Measurements from ENCODE around the gene NASP. TPM values are rescaled to one million over a fixed set of nuclear protein-coding genes. Genes with fewer than 3 reads are reported as not detected.

Gene NASP
- total and polyA plus RNA-seq, 7 donors: 64.8 to 159 (median 78.4) TPM

DNA sequence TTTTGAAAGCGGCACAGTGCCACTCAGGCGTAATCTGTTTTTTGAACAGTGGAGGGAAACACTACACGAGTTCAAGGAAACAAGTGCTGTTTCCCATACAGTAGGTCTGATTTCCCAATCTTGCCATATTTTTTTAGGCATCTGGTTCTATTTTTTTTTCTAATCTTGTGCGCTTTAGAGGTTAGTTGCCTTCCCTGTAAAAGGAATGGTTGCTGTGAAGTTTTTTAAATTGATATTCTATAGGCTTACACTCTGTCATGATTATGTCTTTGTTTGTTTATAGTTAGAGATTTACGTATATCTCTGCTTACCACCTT lies 1.2 kb downstream of the NASP start:
- Histone ChIP-seq H3K4me1 (peaks cover 0 to 31% (median 23%) of the 10 kb centered on the region in 4 donors), H3K27me3 (no peaks in the 10 kb centered on the region), H3K27ac (peak overlapping the region; percentile 92 to 98 (median 94)), H3K36me3 (no peaks in the 10 kb centered on the region), H3K9me3 (no peaks in the 10 kb centered on the region), H3K4me3 (peak overlapping the region; percentile 79 to 98 (median 82))
- WGBS, 2 donors: 1 to 3% methylated on average over 5 of the region's 5 CpGs
- no peak for DNase-seq
- intact Hi-C loops (cut with DNase I): loop anchor here (2.0 to 10.0 kb wide), 2 partner anchors 100 to 570 kb away; partner anchors contain the start of genes HECTD3 and UROD
- TF ChIP-seq POLR2AphosphoS5 (IDR thresholded peaks at IDR 0.05) (no peak), POLR2A (IDR thresholded peaks at IDR 0.05) (no peak), EP300 (IDR thresholded peaks at IDR 0.05) (no peak)
- TF ChIP-seq, protein P1, sequence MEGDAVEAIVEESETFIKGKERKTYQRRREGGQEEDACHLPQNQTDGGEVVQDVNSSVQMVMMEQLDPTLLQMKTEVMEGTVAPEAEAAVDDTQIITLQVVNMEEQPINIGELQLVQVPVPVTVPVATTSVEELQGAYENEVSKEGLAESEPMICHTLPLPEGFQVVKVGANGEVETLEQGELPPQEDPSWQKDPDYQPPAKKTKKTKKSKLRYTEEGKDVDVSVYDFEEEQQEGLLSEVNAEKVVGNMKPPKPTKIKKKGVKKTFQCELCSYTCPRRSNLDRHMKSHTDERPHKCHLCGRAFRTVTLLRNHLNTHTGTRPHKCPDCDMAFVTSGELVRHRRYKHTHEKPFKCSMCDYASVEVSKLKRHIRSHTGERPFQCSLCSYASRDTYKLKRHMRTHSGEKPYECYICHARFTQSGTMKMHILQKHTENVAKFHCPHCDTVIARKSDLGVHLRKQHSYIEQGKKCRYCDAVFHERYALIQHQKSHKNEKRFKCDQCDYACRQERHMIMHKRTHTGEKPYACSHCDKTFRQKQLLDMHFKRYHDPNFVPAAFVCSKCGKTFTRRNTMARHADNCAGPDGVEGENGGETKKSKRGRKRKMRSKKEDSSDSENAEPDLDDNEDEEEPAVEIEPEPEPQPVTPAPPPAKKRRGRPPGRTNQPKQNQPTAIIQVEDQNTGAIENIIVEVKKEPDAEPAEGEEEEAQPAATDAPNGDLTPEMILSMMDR (IDR thresholded peaks at IDR 0.05): no peak

DNA sequence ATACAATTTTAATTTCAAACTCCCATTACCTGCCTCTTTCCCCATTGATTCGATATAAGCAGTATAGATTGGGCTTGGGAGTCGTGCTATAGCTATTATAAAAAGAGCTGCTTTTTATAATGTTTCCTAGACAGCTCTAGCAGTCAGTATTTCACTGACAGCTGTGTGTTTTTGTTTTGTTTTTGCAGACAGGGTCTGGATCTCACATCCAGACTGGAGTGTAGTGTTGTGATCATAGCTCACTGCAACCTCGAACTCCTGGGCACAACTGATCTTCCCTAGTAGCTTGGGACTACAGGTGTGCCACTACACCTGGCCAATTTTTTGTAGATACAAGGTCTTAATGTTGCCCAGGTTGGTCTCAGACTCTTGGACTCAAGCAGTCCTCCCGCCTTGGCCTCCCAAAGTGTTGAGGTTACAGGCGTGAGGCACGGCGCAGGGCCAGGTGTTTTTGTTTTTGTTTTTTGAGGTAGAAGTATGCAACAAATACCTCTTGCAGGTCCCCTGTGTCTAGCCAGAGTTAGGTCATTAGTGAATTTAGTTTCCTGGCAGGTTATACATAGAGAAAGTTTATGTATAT lies 1.7 kb downstream of the NASP start:
- peak overlapping the region in 2 of 4 donors; percentile 79 to 82 for H3K4me3 ChIP-seq
- WGBS, 2 donors: 22 to 39% methylated on average over 7 of the region's 7 CpGs
- no peaks in the 10 kb centered on the region for H3K27me3 ChIP-seq
- H3K27ac ChIP-seq: peak overlapping the region; percentile 92 to 98 (median 94)
- intact Hi-C loops (cut with DNase I): loop anchor here (2.0 to 10.0 kb wide), 2 partner anchors 99 to 571 kb away; partner anchors contain the start of genes HECTD3 and UROD
- H3K36me3 ChIP-seq: no peaks in the 10 kb centered on the region
- no peak for TF ChIP-seq EP300 (IDR thresholded peaks at IDR 0.05)
- TF ChIP-seq, protein P1 (IDR thresholded peaks at IDR 0.05): no peak
- no peak for TF ChIP-seq POLR2AphosphoS5 (IDR thresholded peaks at IDR 0.05)
- no peak for TF ChIP-seq POLR2A (IDR thresholded peaks at IDR 0.05)
- H3K4me1 ChIP-seq: peaks cover 0 to 32% (median 23%) of the 10 kb centered on the region in 4 donors
- H3K9me3 ChIP-seq: no peaks in the 10 kb centered on the region
- no peak for DNase-seq

DNA sequence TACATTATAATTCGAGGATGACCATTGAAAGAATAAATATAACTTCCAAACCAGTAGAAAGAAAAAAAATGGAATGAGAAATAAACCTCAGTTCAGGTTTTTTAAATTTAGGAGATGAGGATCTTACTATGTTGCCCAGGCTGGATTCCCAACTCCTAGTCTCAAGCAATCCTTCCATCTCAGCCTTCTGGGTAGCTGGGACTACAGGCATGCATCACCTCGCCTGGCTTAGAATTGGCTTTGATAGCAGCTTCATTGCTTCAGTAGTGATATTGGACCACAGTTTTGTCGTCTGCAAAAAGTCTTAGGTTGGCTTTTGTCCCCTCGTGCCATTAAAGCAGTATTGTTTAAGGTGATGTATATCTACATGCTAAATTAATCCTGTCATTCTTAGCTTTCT lies 2.9 kb downstream of the NASP start:
- H3K4me1 ChIP-seq: peaks cover 0 to 35% (median 26%) of the 10 kb centered on the region in 4 donors
- H3K36me3 ChIP-seq: peaks cover 0 to 6% (median 0%) of the 10 kb centered on the region in 4 donors
- H3K27me3 ChIP-seq: no peaks in the 10 kb centered on the region
- peak overlapping the region in 1 of 4 donors; percentile 36 for H3K27ac ChIP-seq
- H3K9me3 ChIP-seq: no peaks in the 10 kb centered on the region
- WGBS, 2 donors: 63 to 69% methylated on average over 4 of the region's 4 CpGs
- intact Hi-C loops (cut with DNase I): loop anchor here (10.0 kb wide), 1 partner anchor 572 kb away; the partner anchor contains the start of genes HECTD3 and UROD
- TF ChIP-seq, protein P1 (IDR thresholded peaks at IDR 0.05): no peak
- TF ChIP-seq POLR2AphosphoS5 (IDR thresholded peaks at IDR 0.05) (no peak), POLR2A (IDR thresholded peaks at IDR 0.05) (no peak), EP300 (IDR thresholded peaks at IDR 0.05) (no peak)
- DNase-seq: no peak
- H3K4me3 ChIP-seq: no peak overlapping the region

DNA sequence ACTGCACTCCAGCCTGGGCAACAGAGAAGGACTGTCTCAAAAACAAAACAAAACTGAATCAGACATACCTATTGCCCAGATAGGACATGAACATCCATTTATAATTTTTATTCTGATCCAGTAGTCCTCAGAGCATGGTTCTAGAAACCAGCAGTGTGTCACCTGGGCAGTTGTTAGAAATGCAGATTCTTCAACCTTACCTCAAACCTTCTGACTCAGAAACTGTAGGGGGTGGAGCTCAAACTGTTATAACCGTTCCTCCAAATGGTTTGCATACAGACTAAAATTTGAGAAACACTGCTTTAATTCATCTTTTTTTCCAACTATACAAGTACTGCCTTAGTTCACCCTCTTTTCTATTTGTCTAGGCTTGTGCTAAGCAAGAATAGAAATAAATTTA lies 6.0 kb downstream of the NASP start:
- H3K27me3 ChIP-seq: no peaks in the 10 kb centered on the region
- no peak for TF ChIP-seq EP300 (IDR thresholded peaks at IDR 0.05)
- TF ChIP-seq, protein P1 (IDR thresholded peaks at IDR 0.05): no peak
- no peak for TF ChIP-seq POLR2AphosphoS5 (IDR thresholded peaks at IDR 0.05)
- TF ChIP-seq POLR2A (IDR thresholded peaks at IDR 0.05): no peak
- H3K36me3 ChIP-seq: peaks cover 0 to 31% (median 9%) of the 10 kb centered on the region in 4 donors
- intact Hi-C loops (cut with DNase I): loop anchor here (10.0 kb wide), 1 partner anchor 575 kb away; the partner anchor contains the start of genes HECTD3 and UROD
- H3K4me1 ChIP-seq: peaks cover 0 to 29% (median 22%) of the 10 kb centered on the region in 4 donors
- no peak for DNase-seq
- no peak overlapping the region for H3K4me3 ChIP-seq
- no peak overlapping the region for H3K27ac ChIP-seq
- 32 to 49% methylated on average over 1 of the region's 1 CpG for WGBS, 2 donors
- no peaks in the 10 kb centered on the region for H3K9me3 ChIP-seq

Measured in sigmoid colon (tissue), 7 donors.